GM19238 (cell line): ENCODE results near the gene CYYR1.
"Not testable (repeated sequence)": the region's sequence is repeated elsewhere in the genome, so short reads cannot be mapped to it uniquely, and the experiment has no call there.

Source experiments
- DNase-seq: peaks from one replicate; pipeline ENCODE4 v3.0.0; 2011; ENCODE audit warnings: low spot score; ENCODE audit not compliant: insufficient read length

The CYYR1 gene

GRCh38 chr21:26490771-26491170 is 82.3 kb downstream of the CYYR1 start:
- no peak for DNase-seq

DNA sequence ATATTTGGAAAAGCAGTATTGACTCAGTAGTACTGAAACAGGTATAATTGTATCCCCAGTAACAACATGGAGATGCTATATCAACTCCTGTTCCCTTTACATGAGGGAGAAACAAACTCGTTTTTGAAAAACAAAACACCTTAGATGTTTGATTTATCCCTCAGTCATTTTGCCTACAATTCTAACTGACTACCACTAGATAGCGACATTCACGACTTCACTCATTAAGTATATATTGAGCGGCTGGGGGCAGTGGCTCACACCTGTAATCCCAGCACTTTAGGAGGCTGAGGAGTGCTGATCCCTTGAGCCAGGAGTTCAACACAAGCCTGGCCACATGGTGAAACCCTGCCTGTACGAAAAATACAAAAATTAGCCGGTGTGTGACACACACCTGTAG is 83.3 kb downstream of the CYYR1 start:
- DNase-seq, result no peak

DNA sequence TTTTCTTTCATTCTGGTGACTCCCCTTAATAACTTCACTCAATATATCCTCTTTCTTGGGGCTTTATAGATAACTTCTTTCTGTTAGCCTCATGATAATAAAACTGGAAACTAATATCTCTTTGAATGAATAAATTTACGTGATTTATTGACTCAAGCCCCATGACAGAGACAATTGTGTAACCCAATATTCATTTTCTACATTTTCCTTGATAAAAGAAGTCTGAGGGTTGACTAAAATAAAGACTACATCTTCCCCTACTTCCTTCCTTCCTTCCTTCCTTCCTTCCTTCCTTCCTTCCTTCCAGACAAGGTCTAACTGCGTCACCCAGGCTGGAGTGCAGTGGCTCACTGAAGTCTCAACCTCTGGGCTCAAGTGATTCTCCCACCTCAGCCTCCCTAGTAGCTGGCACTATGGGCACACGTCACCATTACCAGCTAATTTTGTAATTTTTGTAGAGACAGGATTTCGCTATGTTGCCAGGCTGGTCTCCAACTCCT is 85.1 kb downstream of the CYYR1 start:
- no peak for DNase-seq

- DNase-seq, result no peak
Observed at GRCh38 chr21:26473471-26473870, 99.6 kb downstream of the CYYR1 start.

- no peak for DNase-seq
Observed at GRCh38 chr21:26471099-26471471, 102.0 kb downstream of the CYYR1 start.

DNA sequence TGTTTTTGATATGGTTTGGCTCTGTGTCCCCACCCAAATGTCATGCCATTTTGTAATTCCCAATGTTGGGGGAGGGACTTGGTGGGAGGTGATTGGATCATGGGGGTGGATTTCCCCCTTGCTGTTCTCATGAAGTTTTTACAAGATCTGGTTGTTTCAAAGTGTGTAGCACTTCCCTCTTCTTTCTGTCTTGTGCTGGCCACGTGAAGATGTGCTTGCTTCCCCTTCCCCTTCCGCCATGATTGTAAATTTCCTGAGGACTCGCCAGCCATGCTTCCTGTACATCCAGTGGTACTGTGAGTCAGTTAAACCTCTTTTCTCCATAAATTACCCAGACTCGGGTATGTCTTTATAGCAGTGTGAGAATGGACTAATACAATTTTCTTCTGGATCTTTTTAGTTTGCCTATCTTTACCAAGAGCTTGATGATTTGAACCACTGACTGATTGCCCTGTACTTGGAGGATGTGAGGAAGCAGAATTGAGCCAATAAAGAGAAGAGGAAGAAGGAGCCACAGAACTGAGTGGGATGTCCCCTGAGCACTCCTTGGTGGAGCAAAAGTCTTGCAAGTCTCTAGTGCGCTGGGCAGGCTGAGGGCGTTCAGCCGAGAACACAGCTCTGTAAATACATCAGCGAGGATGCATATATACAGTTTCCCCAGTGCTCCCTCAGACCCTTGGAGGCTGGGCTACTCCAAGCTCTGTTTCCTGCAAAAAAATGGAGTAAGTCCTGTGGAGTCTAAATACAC is 102.6 kb downstream of the CYYR1 start:
- no peak for DNase-seq

- DNase-seq, result no peak
Observed at GRCh38 chr21:26469789-26470188, 103.3 kb downstream of the CYYR1 start.

- DNase-seq, result no peak
Observed at GRCh38 chr21:26465916-26466315, 107.2 kb downstream of the CYYR1 start.

DNA sequence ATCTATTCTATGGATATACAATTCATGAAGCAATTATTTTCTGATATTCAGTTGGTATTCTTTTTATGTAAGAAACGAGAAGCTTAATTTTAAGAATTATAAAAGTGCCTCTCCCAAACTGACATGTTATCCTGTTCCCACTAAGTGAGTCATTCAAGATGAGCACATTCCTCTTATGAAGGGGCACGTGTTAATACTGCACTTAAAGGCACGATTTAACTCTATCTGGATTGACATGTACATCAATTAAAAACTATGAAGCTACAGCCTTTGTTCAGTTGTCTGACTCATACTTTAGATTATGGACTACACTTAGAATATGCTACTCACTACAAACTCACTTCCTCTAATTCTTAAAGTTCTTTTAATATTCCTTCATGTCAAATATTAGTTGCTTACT is 111.6 kb downstream of the CYYR1 start:
- no peak for DNase-seq

GRCh38 chr21:26460621-26461020 is 112.5 kb downstream of the CYYR1 start:
- no peak for DNase-seq

- not testable (repeated sequence) for DNase-seq
Observed at GRCh38 chr21:26458854-26459253, 114.2 kb downstream of the CYYR1 start.

DNA sequence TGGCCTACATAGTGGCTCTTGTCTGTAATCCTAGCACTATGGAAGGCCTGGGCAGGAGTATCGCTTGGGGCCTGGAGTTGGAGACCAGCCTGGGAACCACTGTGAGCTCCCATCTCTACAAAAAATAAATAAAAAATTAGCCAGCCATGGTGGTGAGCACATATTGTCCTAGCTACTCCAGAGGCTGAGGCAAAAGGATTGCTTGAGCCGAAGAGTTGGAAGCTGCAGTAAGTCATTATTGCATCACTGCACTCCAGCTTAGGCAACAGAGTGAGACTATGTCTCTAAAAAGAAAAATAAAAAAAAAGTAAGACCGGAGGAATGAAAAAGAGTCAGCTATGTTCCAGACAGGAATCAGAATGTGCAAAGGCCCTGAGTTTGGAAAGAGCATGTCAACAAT is 115.3 kb downstream of the CYYR1 start:
- DNase-seq, result no peak

DNA sequence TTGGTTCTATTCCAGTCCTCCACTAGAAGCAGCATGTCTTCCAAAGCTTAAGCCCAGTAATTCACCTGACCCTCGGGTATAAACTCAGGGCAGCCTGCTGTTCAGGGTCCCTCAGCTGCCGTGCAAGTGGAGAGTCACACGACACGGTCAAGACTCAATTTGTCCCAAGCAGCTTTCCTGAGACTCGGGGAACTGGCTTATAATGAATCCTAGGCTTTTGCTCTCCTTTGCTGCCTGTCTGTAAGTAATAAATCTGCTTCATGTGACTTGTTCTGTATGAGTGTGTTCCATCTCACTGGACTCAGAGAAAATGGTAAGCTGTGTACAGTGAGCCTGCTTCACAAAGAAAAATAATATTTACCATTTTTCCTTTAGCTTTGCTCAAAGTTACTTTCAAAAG is 119.8 kb downstream of the CYYR1 start:
- DNase-seq, result no peak

DNA sequence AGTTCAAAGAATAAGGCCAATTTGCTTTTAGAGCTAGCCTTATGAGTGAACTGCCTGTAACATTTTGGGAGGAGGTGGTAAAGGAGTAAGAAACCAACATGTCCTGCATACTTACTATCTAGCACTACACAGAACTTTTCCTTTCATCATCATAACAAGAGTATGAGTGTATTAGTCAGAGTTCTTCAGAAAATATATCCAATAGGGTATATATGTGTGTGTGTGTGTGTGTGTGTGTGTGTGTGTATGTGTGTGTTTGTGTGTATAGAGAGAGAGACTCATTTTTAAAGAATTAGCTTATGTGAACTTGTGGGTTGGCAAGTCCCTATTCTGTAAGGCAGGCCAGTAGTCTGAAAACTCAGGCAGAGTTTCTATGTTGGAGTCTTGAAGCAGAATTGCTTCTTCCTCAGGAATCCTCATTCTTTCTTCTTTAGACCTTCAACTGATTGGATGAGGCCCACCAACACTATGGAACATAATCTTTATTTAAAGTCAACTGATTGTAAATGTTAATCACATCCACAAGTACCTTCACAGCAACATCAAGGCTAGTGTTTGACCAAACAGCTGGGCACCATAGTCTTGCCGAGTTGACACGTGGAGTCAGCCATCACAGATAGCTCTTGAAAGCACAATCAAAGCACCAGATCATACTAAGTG is 121.9 kb downstream of the CYYR1 start:
- no peak for DNase-seq

GRCh38 chr21:26449161-26449560 is 123.9 kb downstream of the CYYR1 start:
- no peak for DNase-seq

GRCh38 chr21:26448751-26449150 is 124.3 kb downstream of the CYYR1 start:
- DNase-seq, result no peak

DNA sequence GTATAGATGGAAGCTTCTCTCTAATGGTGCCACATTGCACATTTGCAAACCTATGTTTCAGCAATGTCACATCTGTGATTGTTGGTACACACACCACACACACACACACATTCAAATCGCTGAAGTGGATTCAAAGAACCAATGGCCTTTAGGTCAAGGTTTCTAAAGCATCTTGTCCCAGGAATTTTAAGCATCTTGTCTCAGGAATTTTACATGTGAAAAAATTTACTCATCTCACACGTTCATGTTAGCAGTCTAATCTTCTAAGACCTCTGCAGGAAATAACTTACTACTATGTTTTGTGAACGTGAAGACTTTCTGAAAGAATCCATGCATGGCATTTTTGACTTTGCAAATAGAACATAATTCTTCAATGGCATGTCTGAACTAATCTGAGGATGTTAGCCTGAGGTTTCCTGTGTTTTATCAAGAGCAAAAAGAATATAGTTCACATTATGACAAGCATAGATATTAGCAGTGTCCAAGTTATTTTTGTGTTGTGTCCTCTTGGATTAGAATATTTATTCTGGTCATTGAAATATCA is 125.1 kb downstream of the CYYR1 start:
- no peak for DNase-seq

DNA sequence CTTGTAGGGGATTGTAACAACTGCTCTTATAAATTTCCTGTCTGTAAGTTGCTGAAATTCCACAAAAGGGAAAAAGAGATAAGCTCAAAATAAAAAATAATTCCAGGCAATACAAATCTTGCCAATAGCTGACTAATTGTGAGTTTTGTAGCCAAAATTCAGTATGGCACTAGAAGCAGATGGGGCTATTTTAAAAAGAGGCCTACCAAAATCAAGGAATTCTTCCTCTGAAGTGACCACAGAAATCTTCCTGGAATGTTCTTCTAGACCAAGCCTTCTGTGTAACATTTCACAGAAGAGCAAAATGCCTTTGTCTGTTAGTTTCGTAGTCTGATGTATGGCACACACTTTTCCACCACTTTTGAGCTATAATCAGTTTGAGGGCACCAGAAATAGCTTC is 127.6 kb downstream of the CYYR1 start:
- DNase-seq, result no peak

DNA sequence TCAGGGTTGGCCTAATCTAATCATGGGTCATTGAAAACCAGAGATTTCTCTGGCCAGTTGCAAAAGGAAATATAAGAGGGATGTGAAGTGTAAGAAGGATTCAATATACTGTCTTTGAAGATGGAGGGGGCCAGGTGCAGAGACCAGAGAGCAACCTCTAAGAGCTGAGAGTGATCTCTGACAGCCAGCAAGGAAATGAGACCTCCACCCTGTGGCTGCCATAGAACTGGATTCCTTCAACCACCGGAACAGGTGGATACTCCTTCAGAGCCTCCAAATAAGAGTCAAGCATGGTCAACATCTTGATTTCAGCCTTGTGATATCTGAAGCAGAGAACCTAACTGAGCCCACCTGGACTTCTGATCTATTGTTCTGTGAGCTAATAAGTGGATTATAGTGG is 128.4 kb downstream of the CYYR1 start:
- DNase-seq, result no peak

GRCh38 chr21:26443867-26444266 is 129.2 kb downstream of the CYYR1 start:
- no peak for DNase-seq

DNA sequence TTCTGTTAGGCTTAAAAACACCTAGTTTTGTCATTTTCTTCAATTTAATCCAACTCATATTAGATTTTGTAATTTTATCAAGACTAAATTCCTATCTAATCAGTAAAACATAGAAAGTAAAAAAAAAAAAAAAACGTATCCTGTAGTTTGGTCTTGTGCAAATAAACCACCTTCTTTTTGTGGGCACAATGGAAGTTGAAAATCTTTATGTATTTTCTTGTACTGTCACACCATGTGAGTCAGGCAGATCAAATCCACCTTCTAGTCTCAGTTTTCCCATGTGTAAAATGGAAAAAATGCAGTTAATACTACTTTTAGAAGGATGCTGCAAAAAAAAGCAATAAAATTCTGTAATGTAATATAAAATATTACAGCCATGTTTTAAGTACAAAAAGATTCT is 129.8 kb downstream of the CYYR1 start:
- no peak for DNase-seq

- DNase-seq, result no peak
Observed at GRCh38 chr21:26441149-26441548, 131.9 kb downstream of the CYYR1 start.

GRCh38 chr21:26438976-26439375 is 134.1 kb downstream of the CYYR1 start:
- DNase-seq, result no peak
